ENCODE results near the gene TRAPPC3L. TPM values are rescaled to one million over a fixed set of nuclear protein-coding genes. Genes with fewer than 3 reads are reported as not detected.

Gene TRAPPC3L
- total RNA-seq, 1 experiment from 2014 or later: not detected

DNA sequence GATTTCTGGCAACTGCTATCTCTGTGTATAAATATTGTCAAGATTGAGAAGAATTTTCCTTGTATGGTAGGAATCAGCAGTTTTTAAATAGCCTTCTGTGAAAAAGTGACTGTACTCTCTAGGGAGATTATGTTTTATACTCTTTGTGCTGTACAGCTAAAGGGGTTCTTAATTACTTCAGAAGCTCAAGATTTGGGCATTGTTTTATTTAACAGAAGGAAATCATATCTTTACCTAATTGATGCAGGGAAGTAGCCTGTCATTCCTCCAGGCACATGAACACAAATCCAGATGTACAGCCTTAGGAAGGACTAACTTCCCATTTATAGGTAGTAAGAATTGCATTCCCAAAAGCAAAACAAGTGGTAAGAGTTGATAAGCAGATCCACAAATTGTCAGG is 32.8 kb downstream of the TRAPPC3L start:
- no peak overlapping the region for H3K4me3 ChIP-seq (ENCODE audit: low read depth, low read length, poor library complexity, severe bottlenecking)
- CTCF ChIA-PET: interaction anchor here (2.0 kb wide), 1 partner anchor 244 kb away, joined by 8 read pairs; no protein-coding TSS in a partner anchor
- H3K36me3 ChIP-seq (ENCODE audit: insufficient read depth, low read length, poor library complexity, severe bottlenecking): no peaks in the 10 kb centered on the region
- DNase-seq (ENCODE audit: low spot score): peak; percentile 30
- intact Hi-C loops (cut with micrococcal nuclease; ENCODE audit: unreplicated experiment): loop anchor here (5.0 kb wide), 1 partner anchor 75 kb away; no protein-coding TSS in a partner anchor
- POLR2A ChIA-PET (ENCODE audit: low non-redundant PET): no interaction called here
- no peaks in the 10 kb centered on the region for H3K9me3 ChIP-seq (ENCODE audit: low read depth, low read length, poor library complexity, severe bottlenecking)
- BruUV-seq (replicated peaks): no TSS peak
- H3K27ac ChIP-seq (ENCODE audit: low read depth, low read length, poor library complexity, severe bottlenecking): no peak overlapping the region
- H3K27me3 ChIP-seq (replicated peaks; ENCODE audit: insufficient read depth, low read depth, low read length, poor library complexity): no peaks in the 10 kb centered on the region
- TF ChIP-seq, protein P1, sequence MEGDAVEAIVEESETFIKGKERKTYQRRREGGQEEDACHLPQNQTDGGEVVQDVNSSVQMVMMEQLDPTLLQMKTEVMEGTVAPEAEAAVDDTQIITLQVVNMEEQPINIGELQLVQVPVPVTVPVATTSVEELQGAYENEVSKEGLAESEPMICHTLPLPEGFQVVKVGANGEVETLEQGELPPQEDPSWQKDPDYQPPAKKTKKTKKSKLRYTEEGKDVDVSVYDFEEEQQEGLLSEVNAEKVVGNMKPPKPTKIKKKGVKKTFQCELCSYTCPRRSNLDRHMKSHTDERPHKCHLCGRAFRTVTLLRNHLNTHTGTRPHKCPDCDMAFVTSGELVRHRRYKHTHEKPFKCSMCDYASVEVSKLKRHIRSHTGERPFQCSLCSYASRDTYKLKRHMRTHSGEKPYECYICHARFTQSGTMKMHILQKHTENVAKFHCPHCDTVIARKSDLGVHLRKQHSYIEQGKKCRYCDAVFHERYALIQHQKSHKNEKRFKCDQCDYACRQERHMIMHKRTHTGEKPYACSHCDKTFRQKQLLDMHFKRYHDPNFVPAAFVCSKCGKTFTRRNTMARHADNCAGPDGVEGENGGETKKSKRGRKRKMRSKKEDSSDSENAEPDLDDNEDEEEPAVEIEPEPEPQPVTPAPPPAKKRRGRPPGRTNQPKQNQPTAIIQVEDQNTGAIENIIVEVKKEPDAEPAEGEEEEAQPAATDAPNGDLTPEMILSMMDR (conservative IDR thresholded peaks at IDR 0.05; ENCODE audit: low read depth, low read length): no peak
- TF ChIP-seq EZH2 (IDR thresholded peaks at IDR 0.05; ENCODE audit: borderline replicate concordance, low read depth, low read length, poor library complexity, severe bottlenecking): no peak
- H3K4me1 ChIP-seq (ENCODE audit: insufficient read depth, low read length, poor library complexity, severe bottlenecking): peaks cover 23% of the 10 kb centered on the region

DNA sequence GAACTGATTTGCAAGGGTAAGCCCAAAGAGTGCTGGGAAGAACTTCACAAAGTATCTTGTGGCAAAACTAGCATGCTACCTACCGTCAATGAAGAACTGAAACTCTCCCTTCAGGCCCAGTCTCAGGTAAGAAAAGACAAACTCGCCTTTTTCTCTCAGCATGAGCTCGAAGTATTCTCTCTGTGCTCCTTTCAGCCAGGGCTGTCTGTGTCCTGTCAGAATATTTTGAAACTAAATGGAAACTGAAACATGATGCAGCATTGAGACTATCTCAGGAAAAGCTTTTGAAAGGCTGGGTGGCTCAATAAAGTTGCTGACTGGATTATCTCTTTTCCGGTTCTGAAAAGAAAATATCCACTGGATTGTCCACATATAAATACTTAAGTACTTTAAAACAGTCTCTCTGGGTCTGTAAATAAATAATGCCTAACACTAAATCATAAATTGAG is 33.3 kb downstream of the TRAPPC3L start:
- DNase-seq (ENCODE audit: low spot score): peak; percentile 56
- Histone ChIP-seq H3K27me3 (replicated peaks; ENCODE audit: insufficient read depth, low read depth, low read length, poor library complexity) (no peaks in the 10 kb centered on the region), H3K4me3 (ENCODE audit: low read depth, low read length, poor library complexity, severe bottlenecking) (no peak overlapping the region), H3K27ac (ENCODE audit: low read depth, low read length, poor library complexity, severe bottlenecking) (peak overlapping the region; percentile 20), H3K4me1 (ENCODE audit: insufficient read depth, low read length, poor library complexity, severe bottlenecking) (peaks cover 23% of the 10 kb centered on the region), H3K9me3 (ENCODE audit: low read depth, low read length, poor library complexity, severe bottlenecking) (no peaks in the 10 kb centered on the region), H3K36me3 (ENCODE audit: insufficient read depth, low read length, poor library complexity, severe bottlenecking) (no peaks in the 10 kb centered on the region)
- ChIA-PET POLR2A (ENCODE audit: low non-redundant PET) (interaction anchor here (0.9 kb wide), 1 partner anchor 60 kb away, joined by 6 read pairs; no protein-coding TSS in a partner anchor), CTCF (interaction anchor here (0.7 to 2.0 kb wide), 5 partner anchors 11 to 245 kb away, joined by 3 to 8 read pairs (median 4); no protein-coding TSS in a partner anchor)
- no peak for TF ChIP-seq EZH2 (IDR thresholded peaks at IDR 0.05; ENCODE audit: borderline replicate concordance, low read depth, low read length, poor library complexity, severe bottlenecking)
- TF ChIP-seq, protein P1 (conservative IDR thresholded peaks at IDR 0.05; ENCODE audit: low read depth, low read length): no peak
- no TSS peak for BruUV-seq (replicated peaks)
- intact Hi-C loops (cut with micrococcal nuclease; ENCODE audit: unreplicated experiment): loop anchor here (5.0 kb wide), 1 partner anchor 75 kb away; no protein-coding TSS in a partner anchor

DNA sequence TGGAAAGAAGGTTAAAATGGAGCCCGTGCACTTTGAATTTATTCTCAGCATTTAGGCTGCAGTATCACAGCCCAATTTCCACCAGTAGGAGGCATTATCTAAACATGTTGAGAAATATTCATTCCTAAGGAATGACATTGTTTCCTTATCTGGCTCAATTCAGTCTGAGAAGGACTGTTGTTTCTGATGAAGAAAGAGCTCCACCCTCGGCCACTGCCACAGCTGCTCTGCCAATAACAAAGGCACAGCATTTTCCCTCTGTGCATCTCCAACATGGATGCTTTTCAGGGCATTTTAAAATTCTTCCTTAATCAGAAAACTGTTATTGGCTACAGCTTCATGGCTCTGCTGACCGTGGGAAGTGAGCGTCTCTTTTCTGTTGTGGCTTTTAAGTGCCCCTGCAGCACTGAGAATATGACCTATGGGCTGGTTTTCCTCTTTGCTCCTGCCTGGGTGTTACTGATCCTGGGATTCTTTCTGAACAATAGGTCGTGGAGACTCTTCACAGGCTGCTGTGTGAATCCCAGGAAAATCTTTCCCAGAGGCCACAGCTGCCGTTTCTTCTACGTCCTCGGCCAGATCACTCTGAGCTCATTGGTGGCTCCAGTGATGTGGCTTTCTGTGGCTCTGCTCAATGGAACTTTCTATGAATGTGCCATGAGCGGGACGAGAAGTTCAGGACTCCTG is 33.9 kb downstream of the TRAPPC3L start, which contains the start of gene CALHM5:
TSS of gene CALHM5 (plus strand) at position 216 of the 687 bp plus-strand sequence. CDS start at position 274, 58 bp downstream.
- no peaks in the 10 kb centered on the region for H3K27me3 ChIP-seq (replicated peaks; ENCODE audit: insufficient read depth, low read depth, low read length, poor library complexity)
- intact Hi-C loops (cut with micrococcal nuclease; ENCODE audit: unreplicated experiment): loop anchor here (5.0 kb wide), 1 partner anchor 74 kb away; no protein-coding TSS in a partner anchor
- no TSS peak for BruUV-seq (replicated peaks)
- POLR2A ChIA-PET (ENCODE audit: low non-redundant PET): interaction anchor here (0.9 kb wide), 1 partner anchor 61 kb away, joined by 6 read pairs; no protein-coding TSS in a partner anchor
- H3K4me3 ChIP-seq (ENCODE audit: low read depth, low read length, poor library complexity, severe bottlenecking): no peak within 1 kb of the TSS
- peak within 1 kb of the TSS; percentile 20 for H3K27ac ChIP-seq (ENCODE audit: low read depth, low read length, poor library complexity, severe bottlenecking)
- TF ChIP-seq, protein P1 (conservative IDR thresholded peaks at IDR 0.05; ENCODE audit: low read depth, low read length): peak; percentile 73
- TF ChIP-seq EZH2 (IDR thresholded peaks at IDR 0.05; ENCODE audit: borderline replicate concordance, low read depth, low read length, poor library complexity, severe bottlenecking): no peak
- CTCF ChIA-PET: interaction anchor here (0.6 to 2.0 kb wide), 6 partner anchors 12 to 244 kb away, joined by 3 to 8 read pairs (median 4); no protein-coding TSS in a partner anchor
- peak; percentile 84 for DNase-seq (ENCODE audit: low spot score)
- H3K36me3 ChIP-seq (ENCODE audit: insufficient read depth, low read length, poor library complexity, severe bottlenecking): no peaks in the 10 kb centered on the region
- H3K4me1 ChIP-seq (ENCODE audit: insufficient read depth, low read length, poor library complexity, severe bottlenecking): peaks cover 23% of the 10 kb centered on the region
- H3K9me3 ChIP-seq (ENCODE audit: low read depth, low read length, poor library complexity, severe bottlenecking): no peaks in the 10 kb centered on the region

Measured in A673 (cell line).